ENCODE data around the gene SLC36A2.

GRCh38 chr5:151326266-151326665 lies 21.1 kb downstream of the SLC36A2 start:
- no peak for TF ChIP-seq CTCF (conservative IDR thresholded peaks at IDR 0.05; ENCODE audit: low read depth, low read length)
- TF ChIP-seq EZH2 (IDR thresholded peaks at IDR 0.05; ENCODE audit: borderline replicate concordance, low read depth, low read length, poor library complexity, severe bottlenecking) = no peak

Data from A673 (cell line).